GM23338 (cell line): ENCODE measurements around the gene TSC22D3. TPM values are rescaled to one million over a fixed set of nuclear protein-coding genes. Genes with fewer than 3 reads are reported as not detected.

ENCODE experiments used
- ATAC-seq: fragments of 200-7000 bp; cut with Tn5 transposase; 3 replicates; pipeline ENCODE4 v1.9.1; 2020
- DNase-seq: peaks from one replicate; pipeline ENCODE4 v3.0.0-alpha.2; 2015; ENCODE audit warnings: low spot score
- H2AFZ ChIP-seq: fragments of 200-600 bp; sonication (generic); 2 replicates; pipeline ENCODE4 v1.8.0; 2016; ENCODE audit warnings: antibody characterized with exemption, mild to moderate bottlenecking, moderate library complexity
- H3F3A ChIP-seq: fragments of 200-600 bp; sonication (generic); replicated peaks from 2 replicates; pipeline ENCODE4 v1.8.0; 2017; ENCODE audit warnings: antibody characterized with exemption, mixed run types, low read depth
- H3K27ac ChIP-seq: fragments of 200-600 bp; sonication (generic); 2 replicates; pipeline ENCODE4 v1.6.1; 2016; ENCODE audit warnings: low read depth
- H3K27me3 ChIP-seq: fragments of 200-600 bp; sonication (generic); 2 replicates; pipeline ENCODE4 v1.8.0; 2016; ENCODE audit warnings: mild to moderate bottlenecking, mixed run types, moderate library complexity; ENCODE audit not compliant: insufficient read depth
- H3K36me3 ChIP-seq: fragments of 200-600 bp; sonication (generic); 2 replicates; pipeline ENCODE4 v1.8.0; 2016; ENCODE audit warnings: mild to moderate bottlenecking; ENCODE audit not compliant: insufficient read depth
- H3K4me1 ChIP-seq: fragments of 200-600 bp; sonication (generic); 2 replicates; pipeline ENCODE4 v1.8.0; 2016; ENCODE audit warnings: mild to moderate bottlenecking, moderate library complexity; ENCODE audit not compliant: insufficient read depth
- H3K4me2 ChIP-seq: fragments of 200-600 bp; sonication (generic); 2 replicates; pipeline ENCODE4 v1.7.1; 2017; ENCODE audit warnings: mixed run types
- H3K4me3 ChIP-seq: fragments of 200-600 bp; sonication (generic); 2 replicates; pipeline ENCODE4 v1.6.1; 2016; ENCODE audit warnings: mixed run types
- H3K79me2 ChIP-seq: fragments of 200-600 bp; sonication (generic); replicated peaks from 2 replicates; pipeline ENCODE4 v1.8.0; 2017; ENCODE audit warnings: mild to moderate bottlenecking; ENCODE audit not compliant: insufficient read depth
- H3K9me2 ChIP-seq: fragments of 200-600 bp; sonication (generic); 2 replicates; pipeline ENCODE4 v1.8.0; 2017; ENCODE audit not compliant: insufficient read depth
- H4K20me1 ChIP-seq: fragments of 200-600 bp; sonication (generic); replicated peaks from 2 replicates; pipeline ENCODE4 v1.8.0; 2017; ENCODE audit warnings: mild to moderate bottlenecking; ENCODE audit not compliant: insufficient read depth
- H3K27ac Mint-ChIP-seq: 2 replicates; pipeline ENCODE4 v1.8.0; 2020; ENCODE audit warnings: inconsistent platforms, mild to moderate bottlenecking, moderate library complexity, mixed read lengths
- H3K27me3 Mint-ChIP-seq: 3 replicates; pipeline ENCODE4 v1.8.0; 2022; ENCODE audit warnings: low read depth, mild to moderate bottlenecking, moderate library complexity, mixed read lengths, inconsistent platforms; ENCODE audit not compliant: insufficient read depth, poor library complexity
- H3K36me3 Mint-ChIP-seq: 3 replicates; pipeline ENCODE4 v1.8.0; 2021; ENCODE audit warnings: low read depth, mild to moderate bottlenecking, inconsistent platforms, moderate library complexity, mixed read lengths
- H3K4me1 Mint-ChIP-seq: 3 replicates; pipeline ENCODE4 v1.8.0; 2020; ENCODE audit warnings: mild to moderate bottlenecking, inconsistent platforms, mixed read lengths
- H3K4me3 Mint-ChIP-seq: 3 replicates; pipeline ENCODE4 v1.8.0; 2021; ENCODE audit warnings: moderate library complexity, mild to moderate bottlenecking, inconsistent platforms, mixed read lengths
- H3K9me3 Mint-ChIP-seq: 3 replicates; pipeline ENCODE4 v1.8.0; 2020; ENCODE audit warnings: moderate library complexity, mild to moderate bottlenecking, inconsistent platforms, mixed read lengths
- EZH2 ChIP-seq: fragments of 200-600 bp; sonication (generic); IDR thresholded peaks from one replicate; pipeline ENCODE4 v1.8.0; 2017; ENCODE audit warnings: antibody characterized with exemption, mild to moderate bottlenecking, low read depth; ENCODE audit not compliant: unreplicated experiment
- EZH2phosphoT487 ChIP-seq: fragments of 200-600 bp; sonication (generic); IDR thresholded peaks from one replicate; pipeline ENCODE4 v1.8.1; 2018; ENCODE audit warnings: antibody characterized with exemption; ENCODE audit not compliant: unreplicated experiment
- JUNB ChIP-seq: IDR thresholded peaks from one replicate; pipeline ENCODE4 v1.6.1; 2016; ENCODE audit warnings: antibody characterized with exemption; ENCODE audit not compliant: unreplicated experiment
- NANOG ChIP-seq: IDR thresholded peaks from 2 replicates; pipeline ENCODE4 v1.6.1; 2016; ENCODE audit warnings: antibody characterized with exemption, borderline replicate concordance
- STAT1 ChIP-seq: IDR thresholded peaks from one replicate; pipeline ENCODE4 v1.6.1; 2016; ENCODE audit warnings: antibody characterized with exemption; ENCODE audit not compliant: unreplicated experiment
- ZNF114 ChIP-seq: fragments of 250-450 bp; sonication (Bioruptor Pico); IDR thresholded peaks from 2 replicates; pipeline ENCODE4 v1.5.0; 2020; ENCODE audit warnings: mild to moderate bottlenecking, moderate library complexity
- polyA plus RNA-seq: library from polyadenylated mRNA; unstranded; fragments of >200 nt; fragmentation: Nextera tagmentation; extraction: Ambion mirVana; gene quantifications from 2 replicates; pipeline ENCODE4 v1.2.1, GENCODE V29; 2016
- total RNA-seq: library from RNA; depleted of rRNA; stranded (reverse); fragments of >200 nt; shearing (Covaris generic); gene quantifications from 2 replicates; pipeline ENCODE4 v1.2.3, GENCODE V29; 2014
- TF ChIP-seq, protein P1 (sequence below): IDR thresholded peaks from 2 replicates; pipeline ENCODE4 v1.6.1; 2016; ENCODE audit warnings: antibody characterized with exemption
- TF ChIP-seq, protein P2 (sequence below), 2 experiments: fragments of 200-600 bp in 1 of 2; sonication (generic) in 1 of 2; conservative IDR thresholded peaks; 2 replicates each; pipeline versions ENCODE4 v1.5.1 to v1.6.1; 2016 to 2017; ENCODE audit warnings: antibody characterized with exemption in 2 of 2, low read depth in 2 of 2, mild to moderate bottlenecking in 2 of 2, moderate library complexity in 1 of 2

Gene TSC22D3
- total and polyA plus RNA-seq, 2 experiments from 2014 or later = 12.6 to 20.0 TPM

DNA sequence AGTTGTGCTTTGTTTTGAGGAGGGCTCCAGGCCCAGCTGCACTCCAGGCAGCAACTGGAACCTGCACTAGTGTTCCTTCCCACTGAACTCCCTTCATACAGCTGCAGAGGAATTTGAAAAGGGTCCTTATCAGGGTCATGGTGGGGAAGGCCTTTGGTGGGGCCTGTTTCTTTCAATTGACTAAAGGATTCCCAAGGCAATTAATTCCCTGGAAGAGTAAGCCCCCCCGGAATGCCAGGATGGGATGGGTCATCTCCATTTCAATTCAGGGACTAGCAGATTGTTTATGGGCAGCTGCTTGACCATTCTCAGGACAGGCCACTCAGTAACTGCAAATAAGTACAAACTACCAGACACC is 45.3 kb downstream of the TSC22D3 start (continued):
- TF ChIP-seq, protein P1, sequence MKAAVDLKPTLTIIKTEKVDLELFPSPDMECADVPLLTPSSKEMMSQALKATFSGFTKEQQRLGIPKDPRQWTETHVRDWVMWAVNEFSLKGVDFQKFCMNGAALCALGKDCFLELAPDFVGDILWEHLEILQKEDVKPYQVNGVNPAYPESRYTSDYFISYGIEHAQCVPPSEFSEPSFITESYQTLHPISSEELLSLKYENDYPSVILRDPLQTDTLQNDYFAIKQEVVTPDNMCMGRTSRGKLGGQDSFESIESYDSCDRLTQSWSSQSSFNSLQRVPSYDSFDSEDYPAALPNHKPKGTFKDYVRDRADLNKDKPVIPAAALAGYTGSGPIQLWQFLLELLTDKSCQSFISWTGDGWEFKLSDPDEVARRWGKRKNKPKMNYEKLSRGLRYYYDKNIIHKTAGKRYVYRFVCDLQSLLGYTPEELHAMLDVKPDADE = no peak
- no peak for TF ChIP-seq EZH2
- TF ChIP-seq NANOG = no peak
- TF ChIP-seq JUNB = no peak
- no peak for TF ChIP-seq STAT1

DNA sequence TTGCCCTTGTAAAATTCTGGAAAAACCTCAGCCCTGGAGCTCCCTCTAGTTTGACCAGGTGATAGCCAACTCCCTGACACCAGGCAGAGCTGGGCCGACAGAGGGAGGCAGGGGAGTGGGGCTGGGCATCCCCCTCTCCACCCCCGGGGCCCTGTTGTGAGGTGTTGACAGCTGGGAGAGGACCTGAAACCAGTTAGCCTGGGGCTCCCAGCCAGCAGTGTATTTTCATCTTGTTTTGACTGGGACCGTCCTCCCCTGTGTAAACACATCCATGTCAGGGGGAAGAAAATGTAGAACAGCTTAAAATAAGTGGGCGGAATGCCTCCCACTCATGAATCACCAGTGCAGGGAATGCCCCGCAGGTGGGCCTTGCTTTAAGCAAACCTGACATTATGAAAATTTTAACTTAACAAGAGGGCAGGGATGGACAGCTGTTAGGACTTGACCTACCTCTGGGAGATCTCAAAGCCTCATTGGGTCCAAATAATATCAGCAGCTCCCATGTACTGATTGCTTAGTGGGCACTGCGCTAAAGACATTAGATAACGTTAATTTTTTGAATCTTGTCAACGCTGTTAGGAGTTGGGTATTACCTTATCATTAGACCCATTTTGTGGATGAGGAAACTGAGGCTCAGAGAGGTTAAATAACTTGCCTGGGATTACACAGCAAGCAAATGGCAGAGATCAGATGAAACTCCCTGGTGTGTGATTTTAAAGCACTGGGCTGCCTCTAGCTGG is 45.9 kb downstream of the TSC22D3 start:
- no peaks in the 10 kb centered on the region for H3K9me3 Mint-ChIP-seq
- TF ChIP-seq, protein P2, sequence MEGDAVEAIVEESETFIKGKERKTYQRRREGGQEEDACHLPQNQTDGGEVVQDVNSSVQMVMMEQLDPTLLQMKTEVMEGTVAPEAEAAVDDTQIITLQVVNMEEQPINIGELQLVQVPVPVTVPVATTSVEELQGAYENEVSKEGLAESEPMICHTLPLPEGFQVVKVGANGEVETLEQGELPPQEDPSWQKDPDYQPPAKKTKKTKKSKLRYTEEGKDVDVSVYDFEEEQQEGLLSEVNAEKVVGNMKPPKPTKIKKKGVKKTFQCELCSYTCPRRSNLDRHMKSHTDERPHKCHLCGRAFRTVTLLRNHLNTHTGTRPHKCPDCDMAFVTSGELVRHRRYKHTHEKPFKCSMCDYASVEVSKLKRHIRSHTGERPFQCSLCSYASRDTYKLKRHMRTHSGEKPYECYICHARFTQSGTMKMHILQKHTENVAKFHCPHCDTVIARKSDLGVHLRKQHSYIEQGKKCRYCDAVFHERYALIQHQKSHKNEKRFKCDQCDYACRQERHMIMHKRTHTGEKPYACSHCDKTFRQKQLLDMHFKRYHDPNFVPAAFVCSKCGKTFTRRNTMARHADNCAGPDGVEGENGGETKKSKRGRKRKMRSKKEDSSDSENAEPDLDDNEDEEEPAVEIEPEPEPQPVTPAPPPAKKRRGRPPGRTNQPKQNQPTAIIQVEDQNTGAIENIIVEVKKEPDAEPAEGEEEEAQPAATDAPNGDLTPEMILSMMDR (conservative IDR thresholded peaks at IDR 0.05; ENCODE audit: low read depth in 2 of 2) = peak in 1 of 2 experiments; percentile 37; a peak in 1 of 4 replicates
- no peak for TF ChIP-seq NANOG
- peaks cover 2% of the 10 kb centered on the region for H3K27me3 Mint-ChIP-seq
- peaks cover 44% of the 10 kb centered on the region for H3K4me1 Mint-ChIP-seq
- H3K4me2 ChIP-seq = no peak overlapping the region
- ATAC-seq (peak; percentile 64), DNase-seq (peak; percentile 25)
- H3K79me2 ChIP-seq = no peaks in the 10 kb centered on the region
- no peak overlapping the region for H3K27ac Mint-ChIP-seq
- no peak overlapping the region for H2AFZ ChIP-seq
- H3F3A ChIP-seq = no peaks in the 10 kb centered on the region
- H3K4me1 ChIP-seq = peaks cover 24% of the 10 kb centered on the region
- H3K4me3 ChIP-seq = no peak overlapping the region
- no peak overlapping the region for H3K27ac ChIP-seq
- H3K36me3 ChIP-seq = no peaks in the 10 kb centered on the region
- H4K20me1 ChIP-seq = no peaks in the 10 kb centered on the region
- no peaks in the 10 kb centered on the region for H3K27me3 ChIP-seq
- no peaks in the 10 kb centered on the region for H3K36me3 Mint-ChIP-seq
- no peak overlapping the region for H3K4me3 Mint-ChIP-seq
- no peaks in the 10 kb centered on the region for H3K9me2 ChIP-seq

DNA sequence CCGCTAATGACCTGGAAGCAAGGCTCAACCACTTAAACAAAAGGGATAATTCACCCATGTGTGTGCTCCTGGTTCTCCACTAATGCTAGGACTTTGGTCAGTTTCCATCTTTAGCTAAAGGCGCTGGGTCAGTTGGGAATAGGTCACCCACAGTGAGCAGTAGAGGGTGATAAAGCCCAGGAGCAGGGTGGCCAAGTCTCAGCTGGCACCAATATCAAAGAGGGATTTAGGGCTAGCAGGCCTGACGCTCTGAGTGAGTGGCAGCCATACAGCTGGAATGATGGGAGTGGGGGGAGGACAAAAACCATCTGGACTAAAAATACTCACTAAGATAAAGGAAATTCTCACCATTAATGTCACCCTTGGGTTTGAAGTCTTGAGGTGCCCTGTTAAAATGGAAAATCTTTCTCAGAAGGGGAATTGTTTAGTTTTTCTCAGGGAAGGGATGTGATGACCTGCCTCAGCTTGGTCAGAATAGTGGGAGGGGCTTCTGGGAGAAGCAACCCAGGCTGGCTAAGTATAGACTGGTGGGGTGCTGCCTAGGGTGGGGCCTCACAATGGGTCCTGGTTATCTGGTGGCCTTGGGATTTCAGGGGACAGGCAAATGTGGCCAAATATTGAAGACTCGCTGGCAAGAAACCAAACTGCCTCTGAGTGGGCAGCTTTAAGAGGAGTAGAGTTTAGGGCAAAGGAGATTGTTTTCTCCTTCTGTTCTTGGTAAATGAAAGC is 47.1 kb downstream of the TSC22D3 start:
- no peaks in the 10 kb centered on the region for H3K36me3 ChIP-seq
- H3K9me3 Mint-ChIP-seq = no peaks in the 10 kb centered on the region
- no peak overlapping the region for H3K27ac Mint-ChIP-seq
- H3K27ac ChIP-seq = no peak overlapping the region
- peaks cover 47% of the 10 kb centered on the region for H3K4me1 Mint-ChIP-seq
- no peaks in the 10 kb centered on the region for H3K27me3 ChIP-seq
- no peak overlapping the region for H3K4me2 ChIP-seq
- peaks cover 24% of the 10 kb centered on the region for H3K4me1 ChIP-seq
- H3K79me2 ChIP-seq = no peaks in the 10 kb centered on the region
- peaks cover 6% of the 10 kb centered on the region for H3K27me3 Mint-ChIP-seq
- H3F3A ChIP-seq = no peaks in the 10 kb centered on the region
- no peak overlapping the region for H3K4me3 ChIP-seq
- no peaks in the 10 kb centered on the region for H3K9me2 ChIP-seq
- ATAC-seq (no peak), DNase-seq (no peak)
- H2AFZ ChIP-seq = no peak overlapping the region
- H4K20me1 ChIP-seq = no peaks in the 10 kb centered on the region
- H3K36me3 Mint-ChIP-seq = no peaks in the 10 kb centered on the region
- no peak for TF ChIP-seq EZH2
- TF ChIP-seq NANOG = no peak
- TF ChIP-seq EZH2phosphoT487 = no peak
- TF ChIP-seq ZNF114 = no peak
- TF ChIP-seq STAT1 = no peak
- H3K4me3 Mint-ChIP-seq = no peak overlapping the region
